ENCODE data around the gene MIDN. TPM values are rescaled to one million over a fixed set of nuclear protein-coding genes. Genes with fewer than 3 reads are reported as not detected.

Gene MIDN
- total RNA-seq, 1 experiment from 2014 or later, result 7.2 TPM

DNA sequence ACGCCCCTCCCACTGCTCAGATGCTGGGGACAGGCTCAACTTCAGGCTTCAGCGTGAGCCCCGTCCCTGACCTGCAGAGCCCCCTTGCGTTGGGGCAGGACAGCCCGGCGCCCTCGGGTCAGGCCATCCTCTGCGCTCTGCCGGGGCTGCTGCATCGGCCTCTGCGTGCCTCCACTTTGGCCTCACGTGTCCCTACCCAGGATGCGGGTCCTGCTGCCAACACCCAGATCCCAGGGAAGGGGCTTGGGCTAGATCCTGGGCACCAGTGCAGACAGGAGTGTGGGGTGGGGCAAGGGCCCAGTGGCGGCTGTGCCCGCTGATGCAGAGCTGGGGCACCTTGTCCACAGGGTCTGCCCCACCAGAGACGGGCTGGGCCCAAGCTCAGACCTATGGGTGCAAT is 23.5 kb upstream of the MIDN start:
- Histone ChIP-seq H3K9me3 (replicated peaks) (no peaks in the 10 kb centered on the region), H3K4me1 (replicated peaks) (peaks cover 4% of the 10 kb centered on the region; the same call in 1 of the 2 replicates), H3K27ac (no peak overlapping the region), H3K36me3 (peaks cover 81% of the 10 kb centered on the region), H3K27me3 (replicated peaks) (no peaks in the 10 kb centered on the region), H3K4me3 (no peak overlapping the region)
- no peak for DNase-seq (ENCODE audit: low read depth in 1 of 2, low spot score in 2 of 2)

GRCh38 chr19:1225440-1226226 is 22.8 kb upstream of the MIDN start:
- Histone ChIP-seq H3K4me1 (replicated peaks) (peaks cover 4% of the 10 kb centered on the region; the same call in 1 of the 2 replicates), H3K27me3 (replicated peaks) (no peaks in the 10 kb centered on the region), H3K36me3 (peaks cover 73% of the 10 kb centered on the region), H3K27ac (no peak overlapping the region), H3K4me3 (no peak overlapping the region), H3K9me3 (replicated peaks) (no peaks in the 10 kb centered on the region)
- DNase-seq (ENCODE audit: low read depth in 1 of 2, low spot score in 2 of 2), result no peak

DNA sequence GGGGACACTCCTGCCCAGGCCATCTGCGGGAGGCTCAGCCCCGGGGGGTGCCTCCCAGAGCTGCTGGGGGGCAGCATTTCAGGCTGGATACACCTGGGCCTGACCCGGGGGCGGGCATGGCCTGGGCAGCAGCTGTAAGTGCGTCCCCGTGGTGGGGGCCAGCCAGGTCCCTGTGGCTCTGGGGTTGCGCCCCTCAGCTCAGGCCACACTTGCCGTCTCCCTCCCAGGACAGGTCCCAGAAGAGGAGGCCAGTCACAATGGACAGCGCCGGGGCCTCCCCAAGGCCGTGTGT is 22.2 kb upstream of the MIDN start:
- Histone ChIP-seq H3K36me3 (peaks cover 67% of the 10 kb centered on the region), H3K9me3 (replicated peaks) (no peaks in the 10 kb centered on the region), H3K27me3 (replicated peaks) (no peaks in the 10 kb centered on the region), H3K4me3 (no peak overlapping the region), H3K27ac (no peak overlapping the region), H3K4me1 (replicated peaks) (peaks cover 4% of the 10 kb centered on the region; the same call in 1 of the 2 replicates)
- no peak for DNase-seq (ENCODE audit: low read depth in 1 of 2, low spot score in 2 of 2)

DNA sequence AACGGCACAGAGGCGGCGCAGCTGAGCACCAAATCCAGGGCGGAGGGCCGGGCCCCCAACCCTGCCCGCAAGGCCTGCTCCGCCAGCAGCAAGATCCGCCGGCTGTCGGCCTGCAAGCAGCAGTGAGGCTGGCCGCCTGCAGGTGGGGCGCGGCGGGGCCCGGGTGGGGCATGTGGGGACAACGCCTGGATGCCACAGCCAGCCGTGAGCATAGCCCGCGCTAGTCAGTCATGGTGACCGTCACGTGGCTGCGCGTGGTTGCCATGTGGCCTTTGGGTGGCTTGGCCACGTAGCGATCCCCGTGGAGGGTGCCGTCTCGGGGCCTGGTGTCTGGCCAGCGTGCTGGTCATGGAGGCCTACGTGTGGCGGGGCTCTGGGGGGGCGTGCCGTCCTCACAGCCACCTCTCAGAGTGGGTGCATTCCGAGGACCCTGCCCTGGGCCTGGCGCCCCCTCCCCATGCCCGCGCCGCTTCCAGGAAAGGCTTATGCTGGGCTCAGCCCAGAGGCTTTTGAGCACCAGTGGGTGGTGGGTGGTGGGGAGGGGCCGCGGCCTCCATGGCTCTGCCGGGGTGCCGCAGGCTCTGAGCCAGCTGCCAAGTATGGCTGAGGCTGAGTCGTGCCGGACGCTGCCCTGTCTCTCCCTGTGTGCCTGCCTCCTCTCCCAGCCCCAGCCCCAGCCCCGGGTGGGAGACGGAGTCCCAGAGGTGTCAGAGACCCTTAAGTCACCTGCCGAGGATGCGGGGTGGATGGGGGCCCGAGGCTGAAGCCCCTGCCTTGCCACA is 21.7 kb upstream of the MIDN start:
- no peak overlapping the region for H3K4me3 ChIP-seq
- H3K36me3 ChIP-seq, result peaks cover 62% of the 10 kb centered on the region
- no peak for DNase-seq (ENCODE audit: low read depth in 1 of 2, low spot score in 2 of 2)
- no peaks in the 10 kb centered on the region for H3K9me3 ChIP-seq (replicated peaks)
- H3K4me1 ChIP-seq (replicated peaks), result peaks cover 4% of the 10 kb centered on the region; the same call in 1 of the 2 replicates
- H3K27me3 ChIP-seq (replicated peaks), result no peaks in the 10 kb centered on the region
- no peak overlapping the region for H3K27ac ChIP-seq

GRCh38 chr19:1227304-1228054 is 20.9 kb upstream of the MIDN start:
- no peak for DNase-seq (ENCODE audit: low read depth in 1 of 2, low spot score in 2 of 2)
- H3K4me3 ChIP-seq, result no peak overlapping the region
- H3K27me3 ChIP-seq (replicated peaks), result no peaks in the 10 kb centered on the region
- H3K9me3 ChIP-seq (replicated peaks), result no peaks in the 10 kb centered on the region
- no peak overlapping the region for H3K27ac ChIP-seq
- H3K36me3 ChIP-seq, result peaks cover 54% of the 10 kb centered on the region
- peaks cover 4% of the 10 kb centered on the region; the same call in 1 of the 2 replicates for H3K4me1 ChIP-seq (replicated peaks)

DNA sequence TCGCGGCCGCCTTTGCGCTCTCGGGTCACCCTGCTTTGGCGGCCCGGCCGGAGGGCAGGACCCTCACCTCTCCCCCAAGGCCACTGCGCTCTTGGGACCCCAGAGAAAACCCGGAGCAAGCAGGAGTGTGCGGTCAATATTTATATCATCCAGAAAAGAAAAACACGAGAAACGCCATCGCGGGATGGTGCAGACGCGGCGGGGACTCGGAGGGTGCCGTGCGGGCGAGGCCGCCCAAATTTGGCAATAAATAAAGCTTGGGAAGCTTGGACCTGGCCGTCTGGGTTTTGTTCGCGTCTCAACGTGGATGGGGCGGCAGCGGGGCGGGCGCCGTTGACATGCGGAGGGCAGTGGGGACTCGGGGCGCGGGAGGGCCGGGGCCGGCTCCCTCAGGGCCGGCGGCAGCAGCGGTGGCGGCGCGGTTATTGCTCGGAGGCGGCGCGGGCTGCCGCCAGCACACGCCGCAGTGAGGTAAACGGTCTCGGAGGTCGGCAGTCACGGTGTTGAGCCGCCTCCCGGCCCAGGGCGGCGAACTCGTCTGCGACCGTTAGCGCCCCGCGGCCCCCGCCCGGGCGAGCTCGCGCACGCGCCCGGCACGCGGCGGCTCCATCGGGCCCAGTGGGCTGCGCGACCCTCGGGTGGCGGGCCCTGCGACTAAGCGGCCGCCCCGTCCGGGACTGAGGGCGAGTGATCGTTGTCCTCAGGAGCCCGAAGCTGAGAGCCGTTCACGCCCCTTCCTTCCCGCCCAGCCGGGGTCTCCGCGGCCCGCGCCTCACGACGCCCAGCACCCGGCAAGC is 20.0 kb upstream of the MIDN start:
- H3K36me3 ChIP-seq, result peaks cover 46% of the 10 kb centered on the region
- no peaks in the 10 kb centered on the region for H3K4me1 ChIP-seq (replicated peaks)
- no peak overlapping the region for H3K4me3 ChIP-seq
- DNase-seq (ENCODE audit: low read depth in 1 of 2, low spot score in 2 of 2), result no peak
- H3K9me3 ChIP-seq (replicated peaks), result no peaks in the 10 kb centered on the region
- no peaks in the 10 kb centered on the region for H3K27me3 ChIP-seq (replicated peaks)
- H3K27ac ChIP-seq, result no peak overlapping the region

GRCh38 chr19:1229056-1229923 is 19.1 kb upstream of the MIDN start:
- H3K27ac ChIP-seq, result no peak overlapping the region

GRCh38 chr19:1229924-1230782 is 18.2 kb upstream of the MIDN start:
- H3K4me1 ChIP-seq (replicated peaks), result no peaks in the 10 kb centered on the region
- no peak overlapping the region for H3K4me3 ChIP-seq
- no peaks in the 10 kb centered on the region for H3K27me3 ChIP-seq (replicated peaks)
- H3K9me3 ChIP-seq (replicated peaks), result no peaks in the 10 kb centered on the region
- DNase-seq (ENCODE audit: low read depth in 1 of 2, low spot score in 2 of 2), result no peak
- H3K36me3 ChIP-seq, result peaks cover 36% of the 10 kb centered on the region
- no peak overlapping the region for H3K27ac ChIP-seq

More at GRCh38 chr19:1229056-1229923, 19.1 kb upstream of the MIDN start:
- H3K36me3 ChIP-seq, result peaks cover 36% of the 10 kb centered on the region
- no peaks in the 10 kb centered on the region for H3K27me3 ChIP-seq (replicated peaks)
- H3K4me3 ChIP-seq, result no peak overlapping the region
- no peaks in the 10 kb centered on the region for H3K4me1 ChIP-seq (replicated peaks)
- no peaks in the 10 kb centered on the region for H3K9me3 ChIP-seq (replicated peaks)
- no peak for DNase-seq (ENCODE audit: low read depth in 1 of 2, low spot score in 2 of 2)

- no peak for DNase-seq (ENCODE audit: low read depth in 1 of 2, low spot score in 2 of 2)
- no peak overlapping the region for H3K27ac ChIP-seq
- H3K9me3 ChIP-seq (replicated peaks), result no peaks in the 10 kb centered on the region
- no peaks in the 10 kb centered on the region for H3K27me3 ChIP-seq (replicated peaks)
- no peak overlapping the region for H3K4me3 ChIP-seq
- peaks cover 4% of the 10 kb centered on the region for H3K4me1 ChIP-seq (replicated peaks)
- peaks cover 33% of the 10 kb centered on the region for H3K36me3 ChIP-seq
These were observed 17.4 kb upstream of the MIDN start for GRCh38 chr19:1230783-1231489.

- DNase-seq (ENCODE audit: low read depth in 1 of 2, low spot score in 2 of 2), result no peak
- no peak overlapping the region for H3K4me3 ChIP-seq
- H3K27ac ChIP-seq, result no peak overlapping the region
- H3K4me1 ChIP-seq (replicated peaks), result peaks cover 13% of the 10 kb centered on the region
- H3K27me3 ChIP-seq (replicated peaks), result peaks cover under 1% of the 10 kb centered on the region; the same call in 1 of the 2 replicates
- no peaks in the 10 kb centered on the region for H3K9me3 ChIP-seq (replicated peaks)
- peaks cover 22% of the 10 kb centered on the region for H3K36me3 ChIP-seq
These were observed 16.4 kb upstream of the MIDN start for GRCh38 chr19:1231729-1232637.

- Histone ChIP-seq H3K9me3 (replicated peaks) (no peaks in the 10 kb centered on the region), H3K27ac (no peak overlapping the region), H3K4me3 (no peak overlapping the region), H3K27me3 (replicated peaks) (peaks cover 5% of the 10 kb centered on the region), H3K4me1 (replicated peaks) (peaks cover 20% of the 10 kb centered on the region), H3K36me3 (peaks cover 15% of the 10 kb centered on the region)
- no peak for DNase-seq (ENCODE audit: low read depth in 1 of 2, low spot score in 2 of 2)
These were observed 15.7 kb upstream of the MIDN start for GRCh38 chr19:1232652-1233072.

All from SJSA1 (cell line).